LNCaP clone FGC (cell line): ENCODE data around the gene RNF14.

ENCODE experiments used
- DNase-seq: peaks from one replicate; pipeline ENCODE4 v3.0.0-alpha.2; 2011; ENCODE audit warnings: low read depth
- H3K4me3 ChIP-seq: 2 replicates; pipeline ENCODE4 v1.5.1; 2011; ENCODE audit warnings: mild to moderate bottlenecking, low read depth, low read length, control low read depth
- CTCF ChIP-seq: IDR thresholded peaks from 2 replicates; pipeline ENCODE4 v1.5.1; 2012; ENCODE audit warnings: mild to moderate bottlenecking; ENCODE audit not compliant: control insufficient read depth, insufficient read depth; ENCODE audit errors: extremely low read depth

The RNF14 gene

GRCh38 chr5:142038735-142039134, 69.8 kb downstream of the RNF14 start:
- TF ChIP-seq CTCF, result no peak
- DNase-seq, result no peak
- no peak overlapping the region for H3K4me3 ChIP-seq
